ENCODE results near the gene NLE1. TPM values are rescaled to one million over a fixed set of nuclear protein-coding genes. Genes with fewer than 3 reads are reported as not detected.
A peak's percentile ranks its signal among the peaks of the same experiment; 100 is the strongest.

NLE1 gene
- polyA plus RNA-seq, 1 experiment: 10.5 TPM

DNA sequence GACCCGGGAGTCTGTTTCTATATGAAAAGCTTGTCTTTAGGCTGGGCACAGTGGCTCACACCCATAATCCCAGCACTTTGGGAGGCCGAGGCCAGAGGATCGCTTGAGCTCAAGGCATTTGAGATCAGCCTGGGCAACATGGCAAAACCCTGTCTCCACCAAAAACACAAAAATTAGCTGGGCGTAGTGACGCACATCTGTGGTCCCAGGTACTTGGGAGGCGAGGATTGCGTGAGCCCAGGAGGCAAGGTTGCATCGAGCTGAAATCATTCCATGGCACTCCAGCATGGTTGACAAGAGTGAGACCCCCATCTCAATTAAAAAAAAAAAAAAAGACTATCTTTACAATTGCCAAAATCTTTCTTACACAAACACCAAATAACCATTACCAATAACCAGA, 55.9 kb downstream of the NLE1 start:
- POLR2A ChIA-PET: no interaction called here

DNA sequence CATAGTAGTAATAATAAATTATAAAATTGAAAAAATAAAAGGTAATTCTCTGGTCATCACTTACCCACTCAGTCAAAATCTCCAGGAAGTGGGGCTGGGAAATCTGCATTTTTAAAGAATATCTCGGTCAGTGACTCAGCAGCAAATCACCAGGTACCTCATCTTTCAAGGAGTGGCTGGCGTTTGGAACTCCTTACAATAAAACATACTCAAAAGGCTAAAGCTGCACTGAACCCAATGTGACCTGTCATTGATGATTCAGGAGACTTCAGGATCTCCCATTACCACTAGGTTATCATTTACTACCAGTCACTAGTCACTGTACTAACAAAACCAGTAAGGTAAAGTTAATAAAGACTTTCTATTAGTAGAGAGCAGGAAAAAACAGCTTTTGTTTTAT, 57.1 kb downstream of the NLE1 start:
- DNase-seq (ENCODE audit: low read depth, low spot score): no peak
- H3K27ac ChIP-seq (ENCODE audit: low read depth, low read length): peak overlapping the region; percentile 11

More for the DNA sequence above, 55.9 kb downstream of the NLE1 start:
- no peak overlapping the region for H3K27ac ChIP-seq (ENCODE audit: low read depth, low read length)
- TF ChIP-seq, protein P1, sequence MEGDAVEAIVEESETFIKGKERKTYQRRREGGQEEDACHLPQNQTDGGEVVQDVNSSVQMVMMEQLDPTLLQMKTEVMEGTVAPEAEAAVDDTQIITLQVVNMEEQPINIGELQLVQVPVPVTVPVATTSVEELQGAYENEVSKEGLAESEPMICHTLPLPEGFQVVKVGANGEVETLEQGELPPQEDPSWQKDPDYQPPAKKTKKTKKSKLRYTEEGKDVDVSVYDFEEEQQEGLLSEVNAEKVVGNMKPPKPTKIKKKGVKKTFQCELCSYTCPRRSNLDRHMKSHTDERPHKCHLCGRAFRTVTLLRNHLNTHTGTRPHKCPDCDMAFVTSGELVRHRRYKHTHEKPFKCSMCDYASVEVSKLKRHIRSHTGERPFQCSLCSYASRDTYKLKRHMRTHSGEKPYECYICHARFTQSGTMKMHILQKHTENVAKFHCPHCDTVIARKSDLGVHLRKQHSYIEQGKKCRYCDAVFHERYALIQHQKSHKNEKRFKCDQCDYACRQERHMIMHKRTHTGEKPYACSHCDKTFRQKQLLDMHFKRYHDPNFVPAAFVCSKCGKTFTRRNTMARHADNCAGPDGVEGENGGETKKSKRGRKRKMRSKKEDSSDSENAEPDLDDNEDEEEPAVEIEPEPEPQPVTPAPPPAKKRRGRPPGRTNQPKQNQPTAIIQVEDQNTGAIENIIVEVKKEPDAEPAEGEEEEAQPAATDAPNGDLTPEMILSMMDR (IDR thresholded peaks at IDR 0.05; ENCODE audit: low read depth, low read length): no peak
- CTCF ChIA-PET: interaction anchor here (0.9 to 1.2 kb wide), 2 partner anchors 11 to 87 kb away, joined by 3 to 4 read pairs; no protein-coding TSS in a partner anchor
- no peak overlapping the region for H3K4me3 ChIP-seq (ENCODE audit: low read depth, low read length)
- no peaks in the 10 kb centered on the region for H3K27me3 ChIP-seq (ENCODE audit: control insufficient read depth, insufficient read depth, low read length)
- DNase-seq (ENCODE audit: low read depth, low spot score): no peak
- H3K9me3 ChIP-seq (ENCODE audit: control insufficient read depth, insufficient read depth, low read length): no peaks in the 10 kb centered on the region

DNA sequence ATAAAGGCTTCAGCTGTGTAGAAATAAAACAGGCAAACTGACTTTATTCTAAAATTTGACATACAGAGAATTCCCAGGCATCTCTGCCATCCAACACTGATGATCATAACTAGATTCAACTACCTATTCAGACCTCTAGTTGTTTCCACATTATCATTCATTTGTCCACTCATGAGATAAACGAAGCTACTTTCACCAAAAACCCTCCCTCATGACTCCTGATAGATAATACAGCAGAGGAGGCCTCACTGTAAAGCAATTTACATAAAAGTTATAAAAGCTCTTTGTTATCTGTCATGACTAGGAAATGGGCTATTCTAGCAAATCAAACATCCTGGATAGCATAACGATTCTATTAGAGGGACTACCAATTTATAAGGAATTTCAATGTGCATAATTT, 59.0 kb downstream of the NLE1 start:
- no peak overlapping the region for H3K4me3 ChIP-seq (ENCODE audit: low read depth, low read length)

More for the DNA sequence above, 57.1 kb downstream of the NLE1 start:
- TF ChIP-seq, protein P1 (IDR thresholded peaks at IDR 0.05; ENCODE audit: low read depth, low read length): no peak
- Histone ChIP-seq H3K9me3 (ENCODE audit: control insufficient read depth, insufficient read depth, low read length) (no peaks in the 10 kb centered on the region), H3K4me3 (ENCODE audit: low read depth, low read length) (no peak overlapping the region), H3K27me3 (ENCODE audit: control insufficient read depth, insufficient read depth, low read length) (no peaks in the 10 kb centered on the region)
- POLR2A ChIA-PET: interaction anchor here (1.2 kb wide), 1 partner anchor 105 kb away, joined by 5 read pairs; the partner anchor contains the start of gene LIG3
- CTCF ChIA-PET: interaction anchor here (1.6 kb wide), 1 partner anchor 20 kb away, joined by 4 read pairs; no protein-coding TSS in a partner anchor

DNA sequence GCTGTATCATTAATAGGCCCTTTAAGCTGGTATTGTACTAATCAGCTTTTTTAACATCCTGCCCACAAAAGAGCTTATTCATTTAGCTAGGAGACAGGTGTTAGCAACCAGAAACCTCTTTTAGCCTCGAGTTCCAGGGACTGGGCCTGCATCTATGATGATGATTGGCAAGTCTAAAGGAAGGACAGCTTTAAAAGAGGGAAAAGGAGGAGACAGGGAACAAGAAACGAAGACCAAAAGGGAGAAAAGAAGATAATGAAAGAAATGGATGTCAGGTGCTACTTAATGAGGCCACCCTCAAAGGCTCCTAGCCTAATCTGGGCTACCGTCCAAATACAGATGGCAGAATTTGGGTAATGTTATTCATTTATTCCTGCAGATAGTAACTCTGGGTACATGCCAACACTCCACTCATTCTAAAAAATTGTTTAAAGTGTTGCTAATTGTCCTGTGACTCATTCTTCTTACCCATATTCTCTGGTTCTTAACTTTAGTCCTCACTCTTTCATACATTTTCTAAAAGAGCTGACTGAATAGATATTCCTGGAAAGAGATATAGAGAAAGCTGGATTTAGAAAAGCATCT, 59.9 kb downstream of the NLE1 start:
- Histone ChIP-seq H3K27ac (ENCODE audit: low read depth, low read length) (no peak overlapping the region), H3K27me3 (ENCODE audit: control insufficient read depth, insufficient read depth, low read length) (no peaks in the 10 kb centered on the region), H3K4me3 (ENCODE audit: low read depth, low read length) (no peak overlapping the region), H3K9me3 (ENCODE audit: control insufficient read depth, insufficient read depth, low read length) (no peaks in the 10 kb centered on the region)
- DNase-seq (ENCODE audit: low read depth, low spot score): peak; percentile 52
- TF ChIP-seq, protein P1 (IDR thresholded peaks at IDR 0.05; ENCODE audit: low read depth, low read length): no peak
- ChIA-PET POLR2A (interaction anchor here (1.3 kb wide), 1 partner anchor 102 kb away, joined by 3 read pairs; no protein-coding TSS in a partner anchor), CTCF (interaction anchor here (0.9 kb wide), 1 partner anchor 60 kb away, joined by 4 read pairs; no protein-coding TSS in a partner anchor)

More for the DNA sequence above, 59.0 kb downstream of the NLE1 start:
- Histone ChIP-seq H3K9me3 (ENCODE audit: control insufficient read depth, insufficient read depth, low read length) (no peaks in the 10 kb centered on the region), H3K27me3 (ENCODE audit: control insufficient read depth, insufficient read depth, low read length) (no peaks in the 10 kb centered on the region), H3K27ac (ENCODE audit: low read depth, low read length) (no peak overlapping the region)
- CTCF ChIA-PET: interaction anchor here (0.9 kb wide), 2 partner anchors 36 to 60 kb away, joined by 4 to 6 read pairs; partner anchors contain the start of gene RAD51D
- POLR2A ChIA-PET: interaction anchor here (1.1 to 1.3 kb wide), 2 partner anchors 102 to 103 kb away, joined by 3 read pairs; no protein-coding TSS in a partner anchor
- no peak for DNase-seq (ENCODE audit: low read depth, low spot score)
- TF ChIP-seq, protein P1 (IDR thresholded peaks at IDR 0.05; ENCODE audit: low read depth, low read length): no peak

DNA sequence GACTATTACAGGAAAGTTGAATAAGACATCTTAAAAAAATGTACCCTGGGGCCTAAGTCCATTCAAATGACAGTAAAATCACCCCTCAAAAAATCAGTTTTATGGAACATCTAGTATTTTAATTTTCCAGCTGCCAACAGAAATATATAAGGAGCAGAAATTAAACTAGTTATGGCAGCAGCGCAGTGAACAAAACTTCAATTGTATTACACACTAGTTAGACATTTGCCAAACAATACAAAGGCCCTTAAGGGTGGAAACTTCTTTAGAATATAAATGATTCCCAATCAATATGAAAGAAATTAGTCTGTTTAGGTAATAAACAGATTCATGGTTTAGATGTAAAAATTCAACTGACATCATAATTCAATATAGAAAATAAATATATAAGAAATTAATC, 60.5 kb downstream of the NLE1 start:
- H3K27ac ChIP-seq (ENCODE audit: low read depth, low read length): no peak overlapping the region
- POLR2A ChIA-PET: interaction anchor here (1.3 kb wide), 1 partner anchor 102 kb away, joined by 3 read pairs; no protein-coding TSS in a partner anchor

More for the DNA sequence above, 60.5 kb downstream of the NLE1 start:
- no peak for DNase-seq (ENCODE audit: low read depth, low spot score)
- CTCF ChIA-PET: interaction anchor here (2.8 kb wide), 1 partner anchor 8 kb away, joined by 11 read pairs; no protein-coding TSS in a partner anchor
- Histone ChIP-seq H3K9me3 (ENCODE audit: control insufficient read depth, insufficient read depth, low read length) (no peaks in the 10 kb centered on the region), H3K27me3 (ENCODE audit: control insufficient read depth, insufficient read depth, low read length) (no peaks in the 10 kb centered on the region), H3K4me3 (ENCODE audit: low read depth, low read length) (no peak overlapping the region)
- TF ChIP-seq, protein P1 (IDR thresholded peaks at IDR 0.05; ENCODE audit: low read depth, low read length): no peak
